HTR-8/SVneo (cell line): Measurements from ENCODE around the gene NCBP3.

Experiments used
- DNase-seq: peaks from one replicate; pipeline ENCODE4 v3.0.0; 2011; ENCODE audit warnings: low spot score, mixed read lengths; ENCODE audit not compliant: insufficient read length
- FAIRE-seq: peaks from 2 replicates; lab custom pipeline; 2011; peaks lifted over from hg19 to GRCh38; lab: Jason Lieb, UNC

NCBP3 gene

GRCh38 chr17:3815925-3816324 is 30.1 kb downstream of the NCBP3 start:
- no peak for DNase-seq
- no peak for FAIRE-seq

DNA sequence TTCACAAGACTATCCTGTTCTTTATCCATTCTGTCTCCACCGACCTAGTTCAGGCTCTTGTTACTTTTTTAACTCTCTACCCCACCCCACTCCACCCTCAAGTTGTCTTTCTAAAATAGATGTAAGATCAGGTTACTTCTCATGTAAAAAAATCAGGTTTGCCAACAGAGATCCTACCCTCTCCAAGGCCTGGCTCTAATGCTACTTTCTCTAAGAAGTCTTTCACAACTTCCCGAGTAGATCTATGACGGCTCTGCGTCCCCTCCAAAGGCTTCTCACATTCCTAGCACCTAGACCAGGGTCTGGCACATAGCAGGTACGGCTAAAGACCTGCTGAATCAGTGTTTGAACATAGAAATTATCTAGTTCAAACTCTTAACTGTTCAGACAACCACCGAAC is 30.9 kb downstream of the NCBP3 start:
- no peak for FAIRE-seq
- DNase-seq, result no peak

DNA sequence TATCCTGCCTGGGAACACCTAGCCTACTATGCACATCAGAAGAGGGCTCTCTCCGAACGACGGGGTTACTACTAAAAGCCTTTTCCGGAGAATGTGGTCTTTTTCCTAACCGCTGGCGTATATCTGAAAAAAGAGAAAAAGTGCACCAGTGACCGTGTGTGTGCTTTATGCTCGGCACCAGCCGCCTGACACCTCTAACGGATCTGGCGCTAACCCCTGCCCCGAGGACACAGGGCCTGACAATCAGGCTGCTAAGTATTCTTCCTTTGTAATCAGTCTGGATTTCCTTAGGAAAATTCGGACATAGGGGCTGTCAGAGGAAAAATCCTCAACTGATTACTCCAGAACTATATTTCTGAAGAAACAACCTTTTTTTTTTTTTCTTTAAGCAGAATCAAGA is 31.7 kb downstream of the NCBP3 start:
- FAIRE-seq (no peak), DNase-seq (no peak)

DNA sequence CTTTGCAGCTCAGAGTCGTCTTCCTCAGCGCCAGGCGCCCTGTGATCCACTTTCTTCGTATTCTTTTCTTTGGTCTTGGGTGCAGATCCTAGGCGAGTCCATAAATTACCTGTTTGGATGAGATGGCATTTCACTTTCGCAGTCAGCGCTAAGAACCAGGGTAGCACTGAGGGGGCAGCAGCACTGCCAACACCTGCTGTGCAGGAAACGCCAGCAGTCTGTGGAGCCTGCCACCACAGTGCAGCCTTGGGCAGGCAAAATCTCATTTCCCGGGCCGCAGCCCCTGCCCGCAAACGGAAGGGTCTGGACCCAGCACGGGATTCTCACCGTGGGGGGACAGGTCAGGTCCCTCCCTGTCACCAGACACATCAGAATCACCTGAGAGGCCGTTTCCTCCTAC is 32.9 kb downstream of the NCBP3 start:
- FAIRE-seq (no peak), DNase-seq (no peak)

GRCh38 chr17:3812771-3813170 is 33.3 kb downstream of the NCBP3 start:
- FAIRE-seq (no peak), DNase-seq (no peak)

- DNase-seq, result no peak
- no peak for FAIRE-seq
Measured at GRCh38 chr17:3812284-3812683, 33.8 kb downstream of the NCBP3 start.

GRCh38 chr17:3810019-3810418 is 36.0 kb downstream of the NCBP3 start:
- FAIRE-seq (no peak), DNase-seq (no peak)

- no peak for DNase-seq
- FAIRE-seq, result no peak
Measured at GRCh38 chr17:3809135-3809534, 36.9 kb downstream of the NCBP3 start.

DNA sequence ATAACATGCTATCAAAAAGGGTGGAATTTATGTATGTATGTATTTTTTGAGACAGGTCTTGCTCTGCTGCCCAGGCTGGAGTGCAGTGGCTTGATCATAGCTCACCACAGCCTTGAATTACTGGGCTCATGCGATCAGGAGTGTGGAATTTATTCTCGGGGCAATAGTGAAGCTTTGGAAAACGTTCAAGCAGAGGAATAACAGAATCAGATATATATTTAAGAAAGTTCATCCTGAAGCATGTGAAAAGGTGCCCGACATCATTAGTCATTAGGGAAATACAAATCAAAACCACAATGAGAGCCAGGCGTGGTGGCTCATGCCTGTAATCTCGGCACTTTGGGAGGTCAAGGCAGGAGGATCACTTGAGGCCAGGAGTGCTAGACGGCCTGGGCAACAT is 37.3 kb downstream of the NCBP3 start:
- DNase-seq, result no peak
- FAIRE-seq, result no peak

- no peak for FAIRE-seq
- DNase-seq, result no peak
Measured at GRCh38 chr17:3805581-3805980, 40.5 kb downstream of the NCBP3 start.

DNA sequence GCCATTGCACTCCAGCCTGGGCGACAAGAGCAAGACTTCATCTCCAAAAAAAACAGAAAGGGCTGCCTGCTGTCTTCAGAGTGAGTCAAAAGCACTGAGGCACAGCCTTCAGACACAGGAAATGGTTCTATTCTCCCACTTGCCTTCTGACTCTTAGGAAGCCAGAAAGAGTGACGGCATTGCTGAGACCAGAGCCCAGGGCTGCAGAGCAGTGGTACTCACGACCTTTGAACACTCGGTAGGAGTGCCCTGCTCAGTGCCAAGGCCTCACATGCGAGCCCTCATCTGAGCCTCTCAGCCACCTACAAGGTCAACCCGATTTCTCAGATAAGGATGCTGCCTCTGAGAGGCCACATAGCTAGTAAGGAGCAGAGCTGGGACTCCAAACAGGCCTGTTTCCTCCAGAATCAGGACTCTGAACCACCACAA is 41.5 kb downstream of the NCBP3 start:
- DNase-seq (no peak), FAIRE-seq (no peak)

DNA sequence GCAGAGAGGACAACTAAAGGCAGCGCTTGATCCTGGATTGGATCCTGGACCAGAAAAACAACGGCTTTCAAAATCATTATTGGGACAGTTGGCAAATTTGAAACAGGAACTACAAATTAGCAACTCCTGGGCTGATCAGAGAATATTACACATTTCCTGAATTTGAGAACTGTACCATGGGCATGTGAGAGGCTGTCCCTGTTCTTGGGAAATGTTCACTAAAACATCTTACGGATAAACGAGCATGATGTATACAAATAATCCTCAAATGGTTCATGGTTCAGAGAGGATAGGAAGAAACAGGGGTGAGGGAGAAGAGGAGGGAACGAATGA is 42.8 kb downstream of the NCBP3 start:
- no peak for FAIRE-seq
- DNase-seq, result no peak

DNA sequence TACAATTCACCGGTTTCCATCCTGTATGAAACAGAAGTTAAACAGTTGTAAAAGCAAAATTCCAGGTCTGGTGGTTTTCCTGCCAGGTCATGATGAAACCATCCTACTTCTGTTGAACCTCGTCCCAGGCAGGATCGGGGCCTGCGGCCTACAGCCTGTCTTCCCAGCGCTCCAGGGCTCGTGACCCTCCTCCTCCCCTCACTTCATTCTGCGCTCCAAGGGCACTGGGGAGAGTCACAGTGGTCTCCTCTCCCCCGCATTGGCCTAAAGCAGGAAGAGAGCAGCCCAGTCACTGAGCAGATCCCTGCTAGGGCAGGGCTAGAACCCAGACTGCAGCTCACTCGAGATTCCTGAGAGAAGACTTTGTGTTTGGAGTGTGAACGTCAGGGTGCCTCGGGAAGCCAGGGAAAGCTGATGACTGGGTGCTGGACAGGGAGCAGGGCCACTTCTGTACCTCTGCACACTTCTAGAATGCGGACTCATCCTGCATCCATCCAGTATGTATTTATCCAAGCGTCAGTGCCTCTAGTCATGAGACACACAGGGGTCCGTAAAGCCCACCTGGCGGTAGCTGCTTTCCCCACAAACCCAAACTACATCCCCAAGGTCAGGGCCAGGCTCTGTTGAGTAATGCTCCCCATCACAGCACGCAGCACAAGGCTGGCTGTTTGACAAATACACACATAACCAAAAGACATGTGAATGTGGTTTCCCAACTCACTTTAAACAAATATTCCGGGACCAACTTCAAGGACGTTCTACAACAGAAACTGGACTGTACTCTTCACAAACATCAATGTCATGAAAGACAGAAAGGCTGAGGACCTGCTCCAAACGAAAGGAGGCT is 43.4 kb downstream of the NCBP3 start:
- FAIRE-seq, result peak; percentile 28
- peak; percentile 43 for DNase-seq

GRCh38 chr17:3801792-3802191 is 44.3 kb downstream of the NCBP3 start:
- no peak for FAIRE-seq
- no peak for DNase-seq

- DNase-seq (no peak), FAIRE-seq (no peak)
Measured at GRCh38 chr17:3801347-3801746, 44.7 kb downstream of the NCBP3 start.

DNA sequence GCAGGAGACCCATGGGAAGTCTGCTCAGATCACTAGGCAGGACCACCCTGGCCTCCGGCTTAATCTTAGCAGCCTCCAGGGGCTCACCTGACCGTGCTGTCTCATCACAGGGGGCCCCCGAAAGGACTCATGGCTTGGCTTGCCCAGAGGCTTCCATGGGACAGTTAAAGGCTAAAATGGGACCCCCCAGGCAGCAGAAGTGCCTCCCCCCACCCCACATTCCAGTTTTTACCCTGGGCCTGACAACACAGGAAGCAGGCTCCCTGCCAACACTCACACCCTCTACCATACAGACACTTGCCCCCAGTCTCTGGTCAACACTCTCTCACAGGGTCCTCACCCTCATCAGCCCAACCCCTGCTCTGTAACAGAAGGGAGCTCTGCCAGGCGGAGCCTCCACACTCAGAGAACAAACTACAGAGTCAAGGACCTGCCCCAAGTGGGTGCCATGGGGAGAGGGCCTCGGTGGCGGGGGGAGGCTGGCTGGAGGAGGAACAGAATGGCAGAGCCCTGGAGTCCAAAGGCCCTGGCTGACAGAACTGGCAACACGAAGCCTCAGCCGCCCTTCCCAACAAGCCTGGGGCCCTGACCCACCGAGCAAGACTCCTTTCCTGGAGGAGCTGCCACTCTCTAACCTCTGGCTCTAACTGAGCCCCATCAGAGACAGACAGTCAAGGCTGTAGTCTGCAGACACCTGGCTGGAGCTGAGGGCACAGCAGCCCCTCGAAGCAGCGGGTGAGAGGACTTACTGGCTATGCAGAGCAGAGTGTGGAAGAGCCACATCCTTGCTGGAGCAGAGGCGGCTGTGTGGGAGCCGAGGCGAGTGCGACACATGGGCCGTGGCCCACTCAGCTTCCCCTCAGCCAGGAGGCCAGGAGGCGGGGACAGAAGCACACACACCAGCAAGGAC is 45.4 kb downstream of the NCBP3 start, which contains the start of gene ITGAE:
Gene ITGAE, minus strand, starts transcription at position 827 of the 910 bp plus-strand sequence. Its CDS starts 44 bp downstream, at position 783.
- FAIRE-seq (no peak), DNase-seq (no peak)

DNA sequence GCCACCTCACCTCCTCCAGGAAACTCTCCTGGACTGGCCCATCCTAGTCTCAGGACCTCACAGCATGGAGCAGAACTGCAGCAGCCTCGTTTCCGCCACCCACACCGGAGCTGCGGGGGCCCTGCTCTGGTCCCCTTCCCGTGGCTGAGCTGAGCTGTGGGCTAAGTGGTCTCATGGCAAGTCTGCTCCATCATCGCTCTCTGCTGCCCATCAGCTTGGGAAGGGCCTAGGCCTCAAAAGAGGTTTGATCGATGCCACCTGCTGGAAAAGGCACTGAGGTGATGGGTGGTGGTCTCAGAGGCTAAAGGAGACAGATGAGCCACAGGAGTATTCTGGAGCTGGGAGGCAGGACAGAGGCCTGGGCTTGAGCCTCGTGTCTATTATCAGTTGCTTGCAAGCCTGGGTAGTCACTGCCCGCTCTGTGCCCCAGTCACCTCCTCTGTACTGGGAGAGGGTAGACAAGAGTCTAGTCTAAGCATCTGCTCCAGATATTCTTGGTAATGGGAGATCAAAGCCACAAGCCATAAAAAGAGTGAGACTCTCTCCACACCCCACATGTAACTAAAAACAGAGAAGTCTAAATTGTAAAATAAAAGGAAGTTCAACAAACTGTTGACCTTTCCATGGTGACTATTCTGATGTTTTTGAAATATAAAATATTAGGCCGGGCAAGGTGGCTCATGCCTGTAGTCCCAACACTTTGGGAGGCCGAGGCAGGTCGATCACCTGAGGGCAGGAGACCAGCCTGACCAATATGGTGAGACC is 46.7 kb downstream of the NCBP3 start:
- FAIRE-seq (no peak), DNase-seq (no peak)

- DNase-seq (no peak), FAIRE-seq (no peak)
Measured at GRCh38 chr17:3798273-3799180, 47.5 kb downstream of the NCBP3 start.

GRCh38 chr17:3796822-3797170 is 49.2 kb downstream of the NCBP3 start:
- no peak for DNase-seq
- no peak for FAIRE-seq
